ENCODE data around the gene NPAS3. TPM values are rescaled to one million over a fixed set of nuclear protein-coding genes. Genes with fewer than 3 reads are reported as not detected.

The NPAS3 gene
- total and polyA plus RNA-seq, 4 donors, result 0.07 to 0.09 (median 0.08) TPM; not detected in 1

- no peak overlapping the region for H3K4me3 ChIP-seq (ENCODE audit: low read depth in 1 of 3, low read length in 3 of 3)
- H3K4me1 ChIP-seq (ENCODE audit: control insufficient read depth in 4 of 4, insufficient read depth in 4 of 4, low read length in 3 of 4), result no peaks in the 10 kb centered on the region
- H3K9me3 ChIP-seq (ENCODE audit: control insufficient read depth in 4 of 4, low read length in 3 of 4), result no peaks in the 10 kb centered on the region
- H3K36me3 ChIP-seq (ENCODE audit: control insufficient read depth in 4 of 4, insufficient read depth in 3 of 4, low read depth in 1 of 4, low read length in 3 of 4), result no peaks in the 10 kb centered on the region
- TF ChIP-seq, protein P1, sequence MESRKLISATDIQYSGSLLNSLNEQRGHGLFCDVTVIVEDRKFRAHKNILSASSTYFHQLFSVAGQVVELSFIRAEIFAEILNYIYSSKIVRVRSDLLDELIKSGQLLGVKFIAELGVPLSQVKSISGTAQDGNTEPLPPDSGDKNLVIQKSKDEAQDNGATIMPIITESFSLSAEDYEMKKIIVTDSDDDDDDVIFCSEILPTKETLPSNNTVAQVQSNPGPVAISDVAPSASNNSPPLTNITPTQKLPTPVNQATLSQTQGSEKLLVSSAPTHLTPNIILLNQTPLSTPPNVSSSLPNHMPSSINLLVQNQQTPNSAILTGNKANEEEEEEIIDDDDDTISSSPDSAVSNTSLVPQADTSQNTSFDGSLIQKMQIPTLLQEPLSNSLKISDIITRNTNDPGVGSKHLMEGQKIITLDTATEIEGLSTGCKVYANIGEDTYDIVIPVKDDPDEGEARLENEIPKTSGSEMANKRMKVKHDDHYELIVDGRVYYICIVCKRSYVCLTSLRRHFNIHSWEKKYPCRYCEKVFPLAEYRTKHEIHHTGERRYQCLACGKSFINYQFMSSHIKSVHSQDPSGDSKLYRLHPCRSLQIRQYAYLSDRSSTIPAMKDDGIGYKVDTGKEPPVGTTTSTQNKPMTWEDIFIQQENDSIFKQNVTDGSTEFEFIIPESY (IDR thresholded peaks at IDR 0.05), result no peak
- TF ChIP-seq MAX (IDR thresholded peaks at IDR 0.05) (no peak), FOXA2 (IDR thresholded peaks at IDR 0.05) (no peak), NR2F2 (IDR thresholded peaks at IDR 0.05) (no peak), HNF4G (IDR thresholded peaks at IDR 0.05) (no peak), FOXA1 (IDR thresholded peaks at IDR 0.05) (no peak), TAF1 (conservative IDR thresholded peaks at IDR 0.05) (no peak), YY1 (IDR thresholded peaks at IDR 0.05) (no peak), SP1 (IDR thresholded peaks at IDR 0.05) (no peak), JUND (IDR thresholded peaks at IDR 0.05) (no peak), GABPA (IDR thresholded peaks at IDR 0.05 in 1 of 2, conservative IDR thresholded peaks at IDR 0.05 in 1 of 2) (no peak), HNF4A (conservative IDR thresholded peaks at IDR 0.05) (no peak), EGR1 (IDR thresholded peaks at IDR 0.05; ENCODE audit: low read depth in 2 of 2) (no peak)
- H3K27me3 ChIP-seq (ENCODE audit: control insufficient read depth in 4 of 4, insufficient read depth in 4 of 4, low read length in 3 of 4), result no peaks in the 10 kb centered on the region
- H3K9ac ChIP-seq (ENCODE audit: low read depth in 1 of 2, low read length in 2 of 2), result no peak overlapping the region
- no peak overlapping the region for H3K27ac ChIP-seq (ENCODE audit: low read depth in 1 of 2, low read length in 2 of 2)
- WGBS, result 83% methylated on average over 4 of the region's 4 CpGs
- no peak for DNase-seq (ENCODE audit: low spot score)
Observed at GRCh38 chr14:33686856-33687255, 748.2 kb downstream of the NPAS3 start.

- no peak overlapping the region for H3K4me3 ChIP-seq (ENCODE audit: low read depth in 1 of 3, low read length in 3 of 3)
- no peak overlapping the region for H3K9ac ChIP-seq (ENCODE audit: low read depth in 1 of 2, low read length in 2 of 2)
- no peaks in the 10 kb centered on the region for H3K36me3 ChIP-seq (ENCODE audit: control insufficient read depth in 4 of 4, insufficient read depth in 3 of 4, low read depth in 1 of 4, low read length in 3 of 4)
- no peaks in the 10 kb centered on the region for H3K4me1 ChIP-seq (ENCODE audit: control insufficient read depth in 4 of 4, insufficient read depth in 4 of 4, low read length in 3 of 4)
- no peak overlapping the region for H3K27ac ChIP-seq (ENCODE audit: low read depth in 1 of 2, low read length in 2 of 2)
- H3K27me3 ChIP-seq (ENCODE audit: control insufficient read depth in 4 of 4, insufficient read depth in 4 of 4, low read length in 3 of 4), result no peaks in the 10 kb centered on the region
- DNase-seq (ENCODE audit: low spot score), result no peak
- TF ChIP-seq SP1 (IDR thresholded peaks at IDR 0.05) (no peak), REST (IDR thresholded peaks at IDR 0.05) (no peak), JUND (IDR thresholded peaks at IDR 0.05) (no peak), HNF4G (IDR thresholded peaks at IDR 0.05) (no peak), YY1 (IDR thresholded peaks at IDR 0.05) (no peak), FOXA2 (IDR thresholded peaks at IDR 0.05) (no peak), ATF3 (IDR thresholded peaks at IDR 0.05) (no peak), HNF4A (conservative IDR thresholded peaks at IDR 0.05) (no peak), MAX (IDR thresholded peaks at IDR 0.05) (no peak), RXRA (IDR thresholded peaks at IDR 0.05) (no peak)
- TF ChIP-seq, protein P1 (IDR thresholded peaks at IDR 0.05), result no peak
- H3K9me3 ChIP-seq (ENCODE audit: control insufficient read depth in 4 of 4, low read length in 3 of 4), result no peaks in the 10 kb centered on the region
- WGBS, result 73% methylated on average over 4 of the region's 4 CpGs
Observed at GRCh38 chr14:33689680-33690079, 751.0 kb downstream of the NPAS3 start.

All from liver (tissue), 9 donors.